ENCODE results near the gene BACE1. TPM values are rescaled to one million over a fixed set of nuclear protein-coding genes. Genes with fewer than 3 reads are reported as not detected.

BACE1 gene
- total RNA-seq, 1 donor from 2014 or later = 32.6 TPM

GRCh38 chr11:117299351-117300282 is 16.4 kb downstream of the BACE1 start:
- Histone ChIP-seq H3K4me1 (ENCODE audit: insufficient read depth, low read length) (peaks cover 15% of the 10 kb centered on the region), H3K36me3 (ENCODE audit: insufficient read depth, low read length) (no peaks in the 10 kb centered on the region), H3K4me2 (ENCODE audit: low read length) (peak overlapping the region; percentile 72), H2AFZ (ENCODE audit: low read depth, low read length) (no peak overlapping the region), H3K9me3 (ENCODE audit: insufficient read depth, low read depth, low read length) (no peaks in the 10 kb centered on the region), H3K4me3 (ENCODE audit: insufficient read depth, low read depth, low read length) (no peak overlapping the region), H4K20me1 (ENCODE audit: insufficient read depth, low read length) (peaks cover 46% of the 10 kb centered on the region), H3K27ac (ENCODE audit: low read depth, low read length) (no peak overlapping the region), H3K79me2 (ENCODE audit: insufficient read depth, low read length) (no peaks in the 10 kb centered on the region), H3K9ac (ENCODE audit: low read length) (peak overlapping the region; percentile 62), H3K27me3 (ENCODE audit: insufficient read depth, low read length) (no peaks in the 10 kb centered on the region)
- H3K27me3 Mint-ChIP-seq (ENCODE audit: low read depth, unreplicated experiment) = no peaks in the 10 kb centered on the region
- DNase-seq (ENCODE audit: low read depth) (no peak), FAIRE-seq (no peak)
- H3K4me1 Mint-ChIP-seq (ENCODE audit: low read depth, unreplicated experiment) = peaks cover 23% of the 10 kb centered on the region
- H3K36me3 Mint-ChIP-seq (ENCODE audit: low read depth, unreplicated experiment) = peaks cover 18% of the 10 kb centered on the region
- peaks cover 2% of the 10 kb centered on the region for H3K9me3 Mint-ChIP-seq (ENCODE audit: unreplicated experiment)
- H3K27ac Mint-ChIP-seq (ENCODE audit: unreplicated experiment) = peak overlapping the region; percentile 62
- H3K4me3 Mint-ChIP-seq (ENCODE audit: unreplicated experiment) = peak overlapping the region; percentile 45
- TF ChIP-seq EZH2 (IDR thresholded peaks at IDR 0.05; ENCODE audit: insufficient read depth, low read length) (no peak), CTCF (IDR thresholded peaks at IDR 0.05; ENCODE audit: insufficient read depth, low read depth, low read length) (no peak)

GRCh38 chr11:117298195-117298594 is 17.9 kb downstream of the BACE1 start:
- H3K9me3 ChIP-seq (ENCODE audit: insufficient read depth, low read depth, low read length) = no peaks in the 10 kb centered on the region
- H3K4me3 Mint-ChIP-seq (ENCODE audit: unreplicated experiment) = no peak overlapping the region
- H3K27me3 ChIP-seq (ENCODE audit: insufficient read depth, low read length) = no peaks in the 10 kb centered on the region
- H3K27ac Mint-ChIP-seq (ENCODE audit: unreplicated experiment) = no peak overlapping the region
- H3K27me3 Mint-ChIP-seq (ENCODE audit: low read depth, unreplicated experiment) = no peaks in the 10 kb centered on the region
- FAIRE-seq (no peak), DNase-seq (ENCODE audit: low read depth) (no peak)
- H3K36me3 Mint-ChIP-seq (ENCODE audit: low read depth, unreplicated experiment) = peaks cover 21% of the 10 kb centered on the region
- peaks cover 15% of the 10 kb centered on the region for H3K4me1 ChIP-seq (ENCODE audit: insufficient read depth, low read length)
- no peak overlapping the region for H2AFZ ChIP-seq (ENCODE audit: low read depth, low read length)
- TF ChIP-seq EZH2 (IDR thresholded peaks at IDR 0.05; ENCODE audit: insufficient read depth, low read length) (no peak), CTCF (IDR thresholded peaks at IDR 0.05; ENCODE audit: insufficient read depth, low read depth, low read length) (no peak)
- H3K4me3 ChIP-seq (ENCODE audit: insufficient read depth, low read depth, low read length) = no peak overlapping the region
- H3K27ac ChIP-seq (ENCODE audit: low read depth, low read length) = no peak overlapping the region
- H4K20me1 ChIP-seq (ENCODE audit: insufficient read depth, low read length) = peaks cover 36% of the 10 kb centered on the region
- no peaks in the 10 kb centered on the region for H3K79me2 ChIP-seq (ENCODE audit: insufficient read depth, low read length)
- H3K36me3 ChIP-seq (ENCODE audit: insufficient read depth, low read length) = peaks cover 1% of the 10 kb centered on the region
- H3K9me3 Mint-ChIP-seq (ENCODE audit: unreplicated experiment) = peaks cover 2% of the 10 kb centered on the region
- H3K9ac ChIP-seq (ENCODE audit: low read length) = no peak overlapping the region
- H3K4me1 Mint-ChIP-seq (ENCODE audit: low read depth, unreplicated experiment) = peaks cover 23% of the 10 kb centered on the region
- H3K4me2 ChIP-seq (ENCODE audit: low read length) = no peak overlapping the region

- TF ChIP-seq EZH2 (IDR thresholded peaks at IDR 0.05; ENCODE audit: insufficient read depth, low read length) (no peak), CTCF (IDR thresholded peaks at IDR 0.05; ENCODE audit: insufficient read depth, low read depth, low read length) (no peak)
- Histone ChIP-seq H3K9me3 (ENCODE audit: insufficient read depth, low read depth, low read length) (no peaks in the 10 kb centered on the region), H3K27ac (ENCODE audit: low read depth, low read length) (no peak overlapping the region), H3K36me3 (ENCODE audit: insufficient read depth, low read length) (peaks cover 5% of the 10 kb centered on the region), H3K9ac (ENCODE audit: low read length) (no peak overlapping the region), H3K4me2 (ENCODE audit: low read length) (no peak overlapping the region), H3K27me3 (ENCODE audit: insufficient read depth, low read length) (no peaks in the 10 kb centered on the region), H3K4me1 (ENCODE audit: insufficient read depth, low read length) (peaks cover 15% of the 10 kb centered on the region), H3K79me2 (ENCODE audit: insufficient read depth, low read length) (no peaks in the 10 kb centered on the region), H3K4me3 (ENCODE audit: insufficient read depth, low read depth, low read length) (no peak overlapping the region), H4K20me1 (ENCODE audit: insufficient read depth, low read length) (peaks cover 35% of the 10 kb centered on the region), H2AFZ (ENCODE audit: low read depth, low read length) (no peak overlapping the region)
- H3K9me3 Mint-ChIP-seq (ENCODE audit: unreplicated experiment) = peaks cover 2% of the 10 kb centered on the region
- FAIRE-seq (no peak), DNase-seq (ENCODE audit: low read depth) (no peak)
- no peak overlapping the region for H3K4me3 Mint-ChIP-seq (ENCODE audit: unreplicated experiment)
- peaks cover 23% of the 10 kb centered on the region for H3K4me1 Mint-ChIP-seq (ENCODE audit: low read depth, unreplicated experiment)
- peaks cover 28% of the 10 kb centered on the region for H3K36me3 Mint-ChIP-seq (ENCODE audit: low read depth, unreplicated experiment)
- no peak overlapping the region for H3K27ac Mint-ChIP-seq (ENCODE audit: unreplicated experiment)
- H3K27me3 Mint-ChIP-seq (ENCODE audit: low read depth, unreplicated experiment) = no peaks in the 10 kb centered on the region
Observed at GRCh38 chr11:117296881-117297280, 19.2 kb downstream of the BACE1 start.

Measured in astrocyte (in vitro differentiated cells and primary cell).